HepG2 (cell line): ENCODE measurements around the gene ADORA2B. TPM values are rescaled to one million over a fixed set of nuclear protein-coding genes. Genes with fewer than 3 reads are reported as not detected.

Source experiments
- ARID2 ChIP-seq: sonication (generic); formaldehyde crosslinking; IDR thresholded peaks from 2 replicates; pipeline ENCODE4 v1.8.1; 2022; ENCODE audit warnings: mild to moderate bottlenecking, missing genetic modification reagents, borderline replicate concordance
- ARID5B ChIP-seq: IDR thresholded peaks from 2 replicates; pipeline ENCODE4 v1.4.0; 2020; ENCODE audit warnings: mild to moderate bottlenecking, missing genetic modification reagents
- BATF2 ChIP-seq: sonication (generic); formaldehyde crosslinking; IDR thresholded peaks from 2 replicates; pipeline ENCODE4 v1.8.0; 2022; ENCODE audit warnings: mild to moderate bottlenecking, missing genetic modification reagents, moderate library complexity
- CBFB ChIP-seq: sonication (generic); formaldehyde crosslinking; IDR thresholded peaks from 2 replicates; pipeline ENCODE4 v1.4.0; 2020; ENCODE audit warnings: missing genetic modification reagents
- DR1 ChIP-seq: sonication (generic); formaldehyde crosslinking; IDR thresholded peaks from 2 replicates; pipeline ENCODE4 v1.8.0; 2021; ENCODE audit warnings: mild to moderate bottlenecking, missing genetic modification reagents, inconsistent platforms
- HMG20A ChIP-seq: IDR thresholded peaks from 2 replicates; pipeline ENCODE4 v1.6.1; 2016; ENCODE audit warnings: borderline replicate concordance
- HNF1B ChIP-seq: sonication (generic); formaldehyde crosslinking; IDR thresholded peaks from 2 replicates; pipeline ENCODE4 v1.5.1; 2020; ENCODE audit warnings: mild to moderate bottlenecking, moderate library complexity, missing genetic modification reagents
- HNRNPH1 ChIP-seq: fragments of 200-400 bp; formaldehyde crosslinking; optimal IDR thresholded peaks from 2 replicates; pipeline ENCODE3; 2017; ENCODE audit warnings: mild to moderate bottlenecking, low read depth, low read length
- RFX5 ChIP-seq: IDR thresholded peaks from 2 replicates; pipeline ENCODE4 v1.6.1; 2011; ENCODE audit warnings: low read depth, low read length, improper control_type of control experiment
- SMARCE1 ChIP-seq: fragments of 450-650 bp; IDR thresholded peaks from 2 replicates; pipeline ENCODE4 v1.6.1; 2017; ENCODE audit warnings: borderline replicate concordance
- ZBTB39 ChIP-seq: sonication (generic); formaldehyde crosslinking; IDR thresholded peaks from 2 replicates; pipeline ENCODE4 v1.5.0; 2020; ENCODE audit warnings: missing genetic modification reagents
- ZBTB8A ChIP-seq: sonication (generic); formaldehyde crosslinking; IDR thresholded peaks from 2 replicates; pipeline ENCODE4 v1.4.0; 2020; ENCODE audit warnings: mild to moderate bottlenecking, low read depth, missing genetic modification reagents, borderline replicate concordance
- ZFYVE20 ChIP-seq: sonication (generic); formaldehyde crosslinking; IDR thresholded peaks from 2 replicates; pipeline ENCODE4 v1.8.0; 2023; ENCODE audit warnings: low read depth, mild to moderate bottlenecking, moderate library complexity, missing genetic modification reagents, borderline replicate concordance
- ZMYM3 ChIP-seq: sonication (generic); formaldehyde crosslinking; IDR thresholded peaks from 2 replicates; pipeline ENCODE4 v1.5.1; 2020; ENCODE audit warnings: mild to moderate bottlenecking, missing genetic modification reagents
- ZNF281 ChIP-seq: sonication (generic); formaldehyde crosslinking; IDR thresholded peaks from 2 replicates; pipeline ENCODE4 v1.4.0; 2020; ENCODE audit warnings: missing genetic modification reagents, borderline replicate concordance
- ZNF75D ChIP-seq: sonication (generic); formaldehyde crosslinking; IDR thresholded peaks from 2 replicates; pipeline ENCODE4 v1.8.1; 2023; ENCODE audit warnings: missing genetic modification reagents, mild to moderate bottlenecking, borderline replicate concordance
- polyA plus RNA-seq, 8 experiments: library from polyadenylated mRNA; depleted of rRNA in 3 of 8; stranded (reverse) in 7 of 8; unstranded in 1 of 8; fragments of >200 nt; fragmentation: Illumina TruSeq in 4 of 8; extraction: Trizol in 4 of 8; gene quantifications; 2 replicates each; pipeline versions ENCODE4 v1.2.1 to v1.2.3, GENCODE V29; 2011 to 2016; ENCODE audit warnings: low read depth in 4 of 8, missing spikeins in 1 of 8, mixed read lengths in 1 of 8; ENCODE audit not compliant: insufficient read depth in 1 of 8
- total RNA-seq, 5 experiments: library from RNA; depleted of rRNA; stranded (reverse); fragments of >200 nt; fragmentation: Illumina TruSeq; extraction: Trizol; gene quantifications; 2 replicates each; pipeline ENCODE4 v1.2.3, GENCODE V29; 2016; ENCODE audit warnings: low read depth in 1 of 5

Gene ADORA2B
- total and polyA plus RNA-seq, 2 of the 13 experiments (the other 11 are each of a cell fraction or from before 2014, with no cell fraction given), result 10.4 to 20.0 TPM

- TF ChIP-seq BATF2 (CRISPR knock-in tag) (peak; percentile 97), HNF1B (CRISPR knock-in tag) (peak; percentile 66; the same call in 1 of the 2 replicates), ZNF281 (peak; percentile 79), HNRNPH1 (no peak), SMARCE1 (no peak), ZBTB8A (no peak), ZBTB39 (CRISPR knock-in tag) (0 out of 2 replicates have a peak, but pooled peaks have one; percentile 27), HMG20A (CRISPR knock-in tag) (peak; percentile 58; the same call in 1 of the 2 replicates), ARID5B (peak; percentile 83), ZNF75D (CRISPR knock-in tag) (no peak), CBFB (CRISPR knock-in tag) (peak; percentile 94), ARID2 (CRISPR knock-in tag) (no peak), RFX5 (peak; percentile 57), ZMYM3 (CRISPR knock-in tag) (peak; percentile 65; the same call in 1 of the 2 replicates), ZFYVE20 (no peak; the same call in 1 of the 2 replicates), DR1 (CRISPR knock-in tag) (peak; percentile 94)
Observed at GRCh38 chr17:15999141-15999973, 54.4 kb downstream of the ADORA2B start, which contains the start of the genes TTC19 and ZSWIM7 (continued).
